OCI-LY3 (cell line): ENCODE results near the gene PMF1.

Source experiments
- H2AFZ ChIP-seq: fragments of 200-600, 300-600 bp; shearing (Covaris generic); 2 replicates; pipeline ENCODE4 v1.6.0; 2014; ENCODE audit warnings: antibody characterized with exemption, low read depth, low read length
- H3K27ac ChIP-seq: fragments of 200-600, 300-600 bp; sonication (generic); 2 replicates; pipeline ENCODE4 v1.5.1; 2014; ENCODE audit warnings: mild to moderate bottlenecking, low read length, moderate library complexity, mixed read lengths
- H3K27me3 ChIP-seq: fragments of 200-600, 300-600 bp; sonication (generic); 2 replicates; pipeline ENCODE4 v1.6.1; 2014; ENCODE audit warnings: low read depth, low read length, mixed read lengths
- H3K36me3 ChIP-seq: fragments of 200-600, 300-600 bp; sonication (generic); replicated peaks from 2 replicates; pipeline ENCODE3; 2014; ENCODE audit warnings: low read depth, low read length, mixed read lengths
- H3K4me1 ChIP-seq: fragments of 300-600, 200-600 bp; sonication (generic); 2 replicates; pipeline ENCODE4 v1.6.1; 2014; ENCODE audit warnings: low read length, mixed read lengths
- H3K4me2 ChIP-seq: fragments of 200-600, 300-600 bp; sonication (generic); 2 replicates; pipeline ENCODE4 v1.6.1; 2014; ENCODE audit warnings: low read length, mixed read lengths
- H3K4me3 ChIP-seq: fragments of 300-600, 200-600 bp; sonication (generic); 2 replicates; pipeline ENCODE4 v1.5.1; 2014; ENCODE audit warnings: antibody characterized with exemption, mild to moderate bottlenecking, low read length, moderate library complexity
- H3K79me2 ChIP-seq: fragments of 300-600, 200-600 bp; shearing (Covaris generic); 2 replicates; pipeline ENCODE4 v1.6.1; 2014; ENCODE audit warnings: mild to moderate bottlenecking, low read length, mixed read lengths
- H3K9ac ChIP-seq: fragments of 300-600, 200-600 bp; shearing (Covaris generic); 2 replicates; pipeline ENCODE4 v1.6.0; 2014; ENCODE audit warnings: mild to moderate bottlenecking, low read length, moderate library complexity
- H3K9me3 ChIP-seq: fragments of 200-600, 300-600 bp; shearing (Covaris generic); 2 replicates; pipeline ENCODE4 v1.6.1; 2014; ENCODE audit warnings: low read length, mixed read lengths; ENCODE audit not compliant: insufficient read depth
- H4K20me1 ChIP-seq: fragments of 200-600, 300-600 bp; sonication (generic); 2 replicates; pipeline ENCODE4 v1.6.1; 2016; ENCODE audit warnings: low read length, mixed read lengths; ENCODE audit not compliant: insufficient read depth
- CTCF ChIP-seq: fragments of 200-600, 300-600 bp; sonication (generic); IDR thresholded peaks from 2 replicates; pipeline ENCODE4 v1.5.1; 2014; ENCODE audit warnings: antibody characterized with exemption, low read length, low read depth
- EZH2phosphoT487 ChIP-seq: fragments of 200-600 bp; shearing (Covaris generic); IDR thresholded peaks from 2 replicates; pipeline ENCODE4 v1.6.1; 2018; ENCODE audit warnings: antibody characterized with exemption, mixed run types, low read depth

Gene PMF1

GRCh38 chr1:156195853-156196252 lies 17.0 kb upstream of the PMF1 start:
- Histone ChIP-seq H3K9me3 (no peaks in the 10 kb centered on the region), H3K9ac (no peak overlapping the region), H3K4me2 (no peak overlapping the region), H3K4me1 (peaks cover 17% of the 10 kb centered on the region), H2AFZ (no peak overlapping the region), H3K36me3 (peaks cover 13% of the 10 kb centered on the region), H3K79me2 (peaks cover 40% of the 10 kb centered on the region), H3K27ac (no peak overlapping the region), H3K27me3 (no peaks in the 10 kb centered on the region), H4K20me1 (no peaks in the 10 kb centered on the region), H3K4me3 (no peak overlapping the region)
- TF ChIP-seq EZH2phosphoT487, result no peak
- no peak for TF ChIP-seq CTCF

GRCh38 chr1:156196445-156196844 lies 16.4 kb upstream of the PMF1 start:
- TF ChIP-seq CTCF, result no peak
- TF ChIP-seq EZH2phosphoT487, result no peak
- Histone ChIP-seq H3K4me3 (no peak overlapping the region), H3K4me1 (peaks cover 17% of the 10 kb centered on the region)

GRCh38 chr1:156198831-156199349 lies 13.9 kb upstream of the PMF1 start:
- Histone ChIP-seq H2AFZ (no peak overlapping the region), H3K27me3 (no peaks in the 10 kb centered on the region), H3K36me3 (peaks cover 20% of the 10 kb centered on the region), H3K9me3 (no peaks in the 10 kb centered on the region), H3K4me1 (peaks cover 12% of the 10 kb centered on the region), H3K9ac (no peak overlapping the region), H4K20me1 (no peaks in the 10 kb centered on the region), H3K4me2 (no peak overlapping the region), H3K79me2 (peaks cover 38% of the 10 kb centered on the region), H3K4me3 (no peak overlapping the region), H3K27ac (no peak overlapping the region)
- TF ChIP-seq EZH2phosphoT487 (no peak), CTCF (no peak)

More at GRCh38 chr1:156196445-156196844, 16.4 kb upstream of the PMF1 start:
- Histone ChIP-seq H3K27me3 (no peaks in the 10 kb centered on the region), H3K4me2 (no peak overlapping the region), H3K9ac (no peak overlapping the region), H3K9me3 (no peaks in the 10 kb centered on the region), H3K79me2 (peaks cover 40% of the 10 kb centered on the region), H2AFZ (no peak overlapping the region), H3K36me3 (peaks cover 13% of the 10 kb centered on the region), H3K27ac (no peak overlapping the region), H4K20me1 (no peaks in the 10 kb centered on the region)

- peaks cover 27% of the 10 kb centered on the region for H3K79me2 ChIP-seq
- TF ChIP-seq CTCF (no peak), EZH2phosphoT487 (no peak)
- H4K20me1 ChIP-seq, result no peaks in the 10 kb centered on the region
- H3K27me3 ChIP-seq, result no peaks in the 10 kb centered on the region
- H3K4me2 ChIP-seq, result no peak overlapping the region
- H3K4me1 ChIP-seq, result peaks cover 6% of the 10 kb centered on the region; the same call in 1 of the 2 replicates
- H2AFZ ChIP-seq, result no peak overlapping the region
- no peak overlapping the region for H3K9ac ChIP-seq
- H3K36me3 ChIP-seq, result peaks cover 20% of the 10 kb centered on the region
- H3K9me3 ChIP-seq, result no peaks in the 10 kb centered on the region
- no peak overlapping the region for H3K4me3 ChIP-seq
- H3K27ac ChIP-seq, result no peak overlapping the region
These were observed 12.8 kb upstream of the PMF1 start for GRCh38 chr1:156200044-156200443.
